Fibroblast of mammary gland (primary cell): ENCODE results near the gene VIT.

Experiments
- DNase-seq: peaks from one replicate; pipeline ENCODE4 v3.0.0-alpha.2; 2010; ENCODE audit warnings: low read depth
- H3K4me3 ChIP-seq: 2 replicates; pipeline ENCODE4 v1.5.1; 2011; ENCODE audit warnings: low read depth, mild to moderate bottlenecking, low read length, moderate library complexity; ENCODE audit not compliant: control insufficient read depth
- TF ChIP-seq, protein P1 (sequence below): conservative IDR thresholded peaks from 2 replicates; pipeline ENCODE4 v1.5.1; 2011; ENCODE audit warnings: low read depth, low read length, inconsistent platforms; ENCODE audit not compliant: control insufficient read depth, insufficient read depth

The VIT gene

DNA sequence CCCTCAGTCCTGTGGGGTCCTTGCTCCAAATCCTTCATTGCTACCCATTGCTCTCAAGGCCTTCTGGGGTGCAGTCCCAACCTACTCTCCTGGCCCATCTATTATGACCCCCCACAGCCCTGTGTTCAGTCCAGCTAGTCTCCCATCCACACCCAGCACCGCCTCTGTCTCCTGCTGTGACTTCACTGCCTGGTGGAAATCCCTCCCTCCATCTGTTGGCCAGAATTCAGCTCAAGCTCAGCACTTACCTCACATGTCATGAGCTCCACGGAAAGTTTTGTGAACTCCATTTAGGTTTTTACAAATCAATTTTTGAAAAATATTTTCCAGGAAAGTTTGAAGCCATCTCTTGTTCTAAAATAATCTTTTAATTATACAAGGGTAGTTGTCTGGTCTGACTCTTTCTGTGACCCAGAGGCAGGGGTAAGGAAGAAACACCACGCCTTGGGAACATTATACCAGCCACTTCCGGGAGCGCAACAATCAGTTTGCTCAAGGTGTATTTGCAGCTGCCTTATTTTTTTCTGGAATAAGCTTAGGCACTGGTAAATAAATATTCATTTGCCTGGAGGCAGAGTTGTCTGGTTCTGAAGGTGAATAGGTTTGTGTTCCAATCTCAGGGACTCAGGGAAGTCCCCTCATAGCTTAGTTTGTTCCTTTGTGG, 110.8 kb downstream of the VIT start:
- H3K4me3 ChIP-seq = no peak overlapping the region
- TF ChIP-seq, protein P1, sequence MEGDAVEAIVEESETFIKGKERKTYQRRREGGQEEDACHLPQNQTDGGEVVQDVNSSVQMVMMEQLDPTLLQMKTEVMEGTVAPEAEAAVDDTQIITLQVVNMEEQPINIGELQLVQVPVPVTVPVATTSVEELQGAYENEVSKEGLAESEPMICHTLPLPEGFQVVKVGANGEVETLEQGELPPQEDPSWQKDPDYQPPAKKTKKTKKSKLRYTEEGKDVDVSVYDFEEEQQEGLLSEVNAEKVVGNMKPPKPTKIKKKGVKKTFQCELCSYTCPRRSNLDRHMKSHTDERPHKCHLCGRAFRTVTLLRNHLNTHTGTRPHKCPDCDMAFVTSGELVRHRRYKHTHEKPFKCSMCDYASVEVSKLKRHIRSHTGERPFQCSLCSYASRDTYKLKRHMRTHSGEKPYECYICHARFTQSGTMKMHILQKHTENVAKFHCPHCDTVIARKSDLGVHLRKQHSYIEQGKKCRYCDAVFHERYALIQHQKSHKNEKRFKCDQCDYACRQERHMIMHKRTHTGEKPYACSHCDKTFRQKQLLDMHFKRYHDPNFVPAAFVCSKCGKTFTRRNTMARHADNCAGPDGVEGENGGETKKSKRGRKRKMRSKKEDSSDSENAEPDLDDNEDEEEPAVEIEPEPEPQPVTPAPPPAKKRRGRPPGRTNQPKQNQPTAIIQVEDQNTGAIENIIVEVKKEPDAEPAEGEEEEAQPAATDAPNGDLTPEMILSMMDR = no peak
- peak; percentile 5 for DNase-seq

DNA sequence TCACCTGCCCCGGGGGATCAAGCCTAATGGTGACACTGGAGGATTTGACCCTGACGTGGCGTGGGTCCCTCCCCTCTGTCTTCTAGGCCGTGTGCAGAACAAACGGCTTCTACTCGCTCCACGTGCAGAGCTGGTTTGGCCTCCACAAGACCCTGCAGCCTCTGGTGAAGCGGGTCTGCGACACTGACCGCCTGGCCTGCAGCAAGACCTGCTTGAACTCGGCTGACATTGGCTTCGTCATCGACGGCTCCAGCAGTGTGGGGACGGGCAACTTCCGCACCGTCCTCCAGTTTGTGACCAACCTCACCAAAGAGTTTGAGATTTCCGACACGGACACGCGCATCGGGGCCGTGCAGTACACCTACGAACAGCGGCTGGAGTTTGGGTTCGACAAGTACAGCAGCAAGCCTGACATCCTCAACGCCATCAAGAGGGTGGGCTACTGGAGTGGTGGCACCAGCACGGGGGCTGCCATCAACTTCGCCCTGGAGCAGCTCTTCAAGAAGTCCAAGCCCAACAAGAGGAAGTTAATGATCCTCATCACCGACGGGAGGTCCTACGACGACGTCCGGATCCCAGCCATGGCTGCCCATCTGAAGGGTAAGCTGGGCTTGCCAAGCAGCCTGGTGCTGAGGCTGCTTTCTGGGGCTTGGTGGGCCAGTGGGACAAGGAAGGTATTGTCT, 112.0 kb downstream of the VIT start:
- no peak overlapping the region for H3K4me3 ChIP-seq
- no peak for DNase-seq
- TF ChIP-seq, protein P1 = no peak

DNA sequence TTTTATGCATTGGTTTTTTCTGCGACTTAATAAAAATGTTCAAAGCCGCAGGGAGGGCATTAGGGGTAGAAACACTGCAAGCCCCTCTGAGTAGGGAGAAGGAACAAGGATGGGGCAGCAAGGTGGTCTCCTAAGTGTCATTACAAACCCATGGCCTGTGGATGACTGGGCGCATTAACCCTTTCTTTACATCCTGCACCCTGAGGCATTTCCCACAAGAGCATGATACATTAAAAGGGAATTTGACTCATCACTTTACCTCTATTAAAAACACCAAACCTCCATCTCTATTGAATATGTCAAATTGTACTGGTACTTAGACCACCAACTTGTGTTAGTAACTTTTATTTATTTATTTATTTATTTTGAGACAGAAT, 112.5 kb downstream of the VIT start:
- DNase-seq = no peak
- no peak overlapping the region for H3K4me3 ChIP-seq
- TF ChIP-seq, protein P1 = no peak

DNA sequence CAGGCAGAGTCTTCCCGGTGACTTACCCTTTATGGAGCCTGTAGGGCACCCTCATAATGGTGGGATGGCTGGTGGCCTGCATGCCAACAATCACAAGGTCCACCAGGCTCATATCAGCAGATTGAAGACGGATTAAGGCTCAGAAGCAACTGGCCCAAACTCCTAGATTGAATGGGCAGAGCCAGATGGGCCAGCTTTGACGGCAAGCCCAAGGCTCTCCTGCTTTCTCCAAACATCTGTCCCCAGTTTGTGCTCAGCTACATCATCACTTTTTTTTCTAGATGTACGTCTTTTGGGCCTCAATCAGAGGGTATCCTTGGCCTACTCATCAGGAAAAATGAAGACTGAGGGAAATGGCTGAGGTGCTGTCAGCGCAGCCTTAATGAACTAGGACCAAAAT, 114.6 kb downstream of the VIT start:
- TF ChIP-seq, protein P1 = no peak
- H3K4me3 ChIP-seq = no peak overlapping the region
- no peak for DNase-seq

DNA sequence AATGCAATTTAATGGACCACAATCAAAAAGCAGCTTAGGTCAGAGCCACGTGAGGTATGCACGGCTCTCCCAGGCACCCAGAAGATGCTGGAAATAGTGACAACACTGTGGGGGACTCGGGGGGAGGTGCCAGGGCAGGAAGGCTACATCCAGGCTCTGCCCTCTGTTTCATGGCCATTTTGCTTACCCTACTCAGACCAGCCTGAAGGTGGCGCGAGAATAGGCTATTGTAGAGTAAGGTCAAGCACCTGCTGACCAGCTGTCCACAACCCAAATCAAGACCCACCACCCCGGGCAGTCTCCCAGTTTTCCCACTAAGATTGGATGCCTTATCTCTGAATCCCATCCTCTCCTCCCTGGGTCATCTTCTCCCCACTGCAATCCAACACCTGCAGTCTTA, 115.7 kb downstream of the VIT start:
- DNase-seq = peak; percentile 12
- no peak overlapping the region for H3K4me3 ChIP-seq
- TF ChIP-seq, protein P1 = peak; percentile 28

DNA sequence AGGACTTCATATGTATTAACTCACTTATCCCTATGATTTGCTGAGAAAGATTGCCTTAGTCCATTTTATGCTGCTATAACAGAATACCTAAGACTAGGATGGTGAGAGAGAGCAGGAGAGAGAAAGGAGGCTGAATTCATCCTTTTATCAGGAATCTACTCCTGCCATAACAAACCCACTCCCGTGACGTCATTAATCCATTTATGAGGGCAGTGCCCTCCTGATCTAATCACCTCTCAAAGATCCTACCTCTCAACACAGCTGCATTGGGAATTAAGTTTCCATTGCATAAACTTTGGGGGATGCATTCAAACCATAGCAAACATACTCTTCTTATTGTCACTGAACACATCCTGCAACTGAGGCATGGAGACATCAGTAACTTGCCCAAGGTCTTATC, 122.0 kb downstream of the VIT start:
- H3K4me3 ChIP-seq = no peak overlapping the region
- DNase-seq = no peak
- TF ChIP-seq, protein P1 = no peak
